Spleen (tissue), 7 donors: ENCODE measurements around the gene C11orf54.

ENCODE experiments used
- CTCF ChIP-seq, 11 experiments: fragments of 200-600 bp in 7 of 11; fragments of 450-650 bp in 4 of 11; sonication (generic) in 4 of 11; IDR thresholded peaks in 8 of 11; conservative IDR thresholded peaks in 3 of 11; 1 replicate in 7 of 11; 2 replicates in 4 of 11; pipeline versions ENCODE4 v1.4.0 to v1.8.0; 2016 to 2021; ENCODE audit warnings: antibody characterized with exemption in 11 of 11, inconsistent platforms in 4 of 11, mild to moderate bottlenecking in 1 of 11
- POLR2A ChIP-seq, 3 donors: fragments of 450-650 bp; IDR thresholded peaks; one replicate each; pipeline ENCODE4 v1.5.1; 2017; ENCODE audit warnings: antibody characterized with exemption in 3 of 3, mild to moderate bottlenecking in 1 of 3
- POLR2AphosphoS5 ChIP-seq, 3 donors: sonication (generic); formaldehyde crosslinking; IDR thresholded peaks; one replicate each; pipeline ENCODE4 v1.5.1; 2017; ENCODE audit warnings: antibody characterized with exemption in 3 of 3
- donor health status: DM: no; HTN: no; CAD: no; lungs with moderate emphysema.
- donor health status: DM: no; HTN: no; CAD: no.
- donor health status: DM: no; HTN: no; CAD: no.

GRCh38 chr11:93694557-93694956, 46.9 kb upstream of the C11orf54 start:
- no peak for TF ChIP-seq CTCF (IDR thresholded peaks at IDR 0.05 in 8 of 11, conservative IDR thresholded peaks at IDR 0.05 in 3 of 11)
- no peak for TF ChIP-seq POLR2A (IDR thresholded peaks at IDR 0.05)
- TF ChIP-seq POLR2AphosphoS5 (IDR thresholded peaks at IDR 0.05) = no peak
